Psoas muscle (tissue), 8 donors: ENCODE measurements around the gene NGDN. TPM values are rescaled to one million over a fixed set of nuclear protein-coding genes. Genes with fewer than 3 reads are reported as not detected.

ENCODE experiments used
- ATAC-seq, 4 donors: fragments of 200-7000 bp; cut with Tn5 transposase; one replicate each; pipeline ENCODE4 v1.9.1; 2020; ENCODE audit warnings: moderate library complexity in 3 of 4, mild to moderate bottlenecking in 2 of 4
- DNase-seq, 2 donors: peaks; one replicate each; pipeline ENCODE4 v3.0.0-alpha.2; 2020
- H3K27ac ChIP-seq: fragments of 200-600 bp; one replicate; pipeline ENCODE4 v1.8.0; 2022
- H3K27me3 ChIP-seq, 3 donors: fragments of 200-600 bp in 1 of 3; one replicate each; pipeline versions ENCODE4 v1.6.1 to v1.8.0; 2013 to 2022; ENCODE audit warnings: low read length in 2 of 3, mild to moderate bottlenecking in 2 of 3, moderate library complexity in 1 of 3; ENCODE audit not compliant: insufficient read depth in 3 of 3
- H3K36me3 ChIP-seq, 2 donors: fragments of 200-600 bp in 1 of 2; one replicate each; pipeline versions ENCODE4 v1.6.1 to v1.8.0; 2013 to 2022; ENCODE audit warnings: low read depth in 1 of 2, mild to moderate bottlenecking in 1 of 2, moderate library complexity in 1 of 2; ENCODE audit not compliant: insufficient read depth in 1 of 2
- H3K4me1 ChIP-seq: fragments of 200-600 bp; one replicate; pipeline ENCODE4 v1.8.0; 2022
- H3K4me3 ChIP-seq: fragments of 200-600 bp; one replicate; pipeline ENCODE4 v1.8.0; 2022; ENCODE audit warnings: mild to moderate bottlenecking
- H3K9me3 ChIP-seq: fragments of 200-600 bp; one replicate; pipeline ENCODE4 v1.8.0; 2022
- CTCF ChIP-seq: fragments of 200-600 bp; IDR thresholded peaks from one replicate; pipeline ENCODE4 v1.8.0; 2022; ENCODE audit warnings: antibody characterized with exemption
- WGBS, 3 donors: extraction: QIAGEN DNeasy Blood & Tissue Kit; methylation state at CpG; one replicate each; pipeline versions ENCODE4 v1.1.6 to v1.1.7; 2013; 5-methylcytosine and 5-hydroxymethylcytosine counted together
- intact Hi-C, 2 donors: fragments of 100-400 bp; cut with DNase I; formaldehyde crosslinking; loops; one replicate each; pipeline versions ENCODE4 v1.11.0 to v1.14.2; 2022
- polyA plus RNA-seq, 3 donors: library from polyadenylated mRNA; stranded (reverse); fragments of 200-250 nt; gene quantifications; one replicate each; pipeline ENCODE4 v1.2.3, GENCODE V29; 2013
- total RNA-seq, 4 donors: library from RNA; stranded (reverse); fragmentation: NEBNext Ultra II Directional in 2 of 4; extraction: Animal tissue kit (Norgen Biotek cat#: 25700) in 2 of 4; gene quantifications; one replicate each; pipeline versions ENCODE4 v1.2.1 to v1.2.4, GENCODE V29; 2021 to 2023
- donor health status: healthy with polysubstance abuse.
- donor health status: DM: no; HTN: no; CAD: no; lungs with moderate emphysema.
- donor health status: Bipolar disorder and iron deficiency.
- donor health status: healthy.
- donor health status: DM: yes; HTN: yes; CAD: no.
- donor health status: DM: no; HTN: no; CAD: no.
- donor health status: DM: no; HTN: no; CAD: no.
- donor health status: DM: yes; HTN: yes; CAD: no.

Gene NGDN
- total and polyA plus RNA-seq, 7 donors: 20.3 to 91.1 (median 49.9) TPM

GRCh38 chr14:23492618-23493272 is 23.2 kb downstream of the NGDN start:
- no peaks in the 10 kb centered on the region for H3K4me1 ChIP-seq
- H3K4me3 ChIP-seq: no peak overlapping the region
- intact Hi-C loops: no loop called here
- DNase-seq (no peak), ATAC-seq (no peak)
- H3K9me3 ChIP-seq: no peaks in the 10 kb centered on the region
- TF ChIP-seq CTCF: no peak
- H3K27ac ChIP-seq: no peak overlapping the region
- H3K27me3 ChIP-seq: no peaks in the 10 kb centered on the region
- H3K36me3 ChIP-seq: no peaks in the 10 kb centered on the region

GRCh38 chr14:23494223-23494622 is 24.7 kb downstream of the NGDN start:
- no peaks in the 10 kb centered on the region for H3K9me3 ChIP-seq
- DNase-seq (no peak), ATAC-seq (no peak)
- H3K4me3 ChIP-seq: no peak overlapping the region
- no peaks in the 10 kb centered on the region for H3K36me3 ChIP-seq
- no peak for TF ChIP-seq CTCF
- WGBS, 3 donors: 60 to 64% (median 60%) methylated on average over 2 of the region's 2 CpGs
- intact Hi-C loops: no loop called here
- H3K4me1 ChIP-seq: no peaks in the 10 kb centered on the region
- no peaks in the 10 kb centered on the region for H3K27me3 ChIP-seq
- H3K27ac ChIP-seq: no peak overlapping the region

GRCh38 chr14:23512156-23512555 is 42.7 kb downstream of the NGDN start:
- DNase-seq (no peak), ATAC-seq (no peak)
- H3K36me3 ChIP-seq: no peaks in the 10 kb centered on the region
- no peaks in the 10 kb centered on the region for H3K4me1 ChIP-seq
- intact Hi-C loops: no loop called here
- no peak overlapping the region for H3K27ac ChIP-seq
- no peak for TF ChIP-seq CTCF
- H3K4me3 ChIP-seq: no peak overlapping the region
- no peaks in the 10 kb centered on the region for H3K9me3 ChIP-seq
- WGBS, 3 donors: 26 to 48% (median 32%) methylated on average over 13 of the region's 13 CpGs
- H3K27me3 ChIP-seq: peaks cover 0 to 9% (median 0%) of the 10 kb centered on the region in 3 donors

- no peak overlapping the region for H3K4me3 ChIP-seq
- WGBS, 3 donors: 34 to 52% (median 38%) methylated on average over 22 to 25 of the region's 25 CpGs
- intact Hi-C loops: no loop called here
- no peaks in the 10 kb centered on the region for H3K9me3 ChIP-seq
- no peak overlapping the region for H3K27ac ChIP-seq
- peaks cover 0 to 9% (median 0%) of the 10 kb centered on the region in 3 donors for H3K27me3 ChIP-seq
- ATAC-seq (peak in 2 of 4 donors; percentile 13 to 14), DNase-seq (no peak)
- TF ChIP-seq CTCF: no peak
- H3K4me1 ChIP-seq: no peaks in the 10 kb centered on the region
- H3K36me3 ChIP-seq: no peaks in the 10 kb centered on the region
These were observed 43.7 kb downstream of the NGDN start for GRCh38 chr14:23513005-23513817.
